SK-N-SH treated with all-trans-retinoic acid at 6 μM for 48 hours (cell line): ENCODE measurements around the gene COL17A1.

ENCODE experiments used
- ATAC-seq: fragments of 200-7000 bp; cut with Tn5 transposase; 3 replicates; pipeline ENCODE4 v1.9.1; 2020; ENCODE audit warnings: mild to moderate bottlenecking, moderate library complexity
- ARNTL ChIP-seq: fragments of 450-650 bp; formaldehyde crosslinking; IDR thresholded peaks from 2 replicates; pipeline ENCODE4 v1.5.0; 2020; ENCODE audit warnings: low read depth, mild to moderate bottlenecking, moderate library complexity, borderline replicate concordance
- BACH2 ChIP-seq: fragments of 250-450 bp; sonication (Bioruptor Pico); IDR thresholded peaks from 2 replicates; pipeline ENCODE4 v1.9.0; 2021; ENCODE audit warnings: mild to moderate bottlenecking, borderline replicate concordance
- CREB5 ChIP-seq: fragments of 250-450 bp; sonication (Bioruptor Pico); IDR thresholded peaks from 2 replicates; pipeline ENCODE4 v1.5.1; 2020; ENCODE audit warnings: low read depth, mild to moderate bottlenecking, moderate library complexity
- CSDC2 ChIP-seq: fragments of 250-450 bp; sonication (Bioruptor Pico); IDR thresholded peaks from 2 replicates; pipeline ENCODE4 v1.5.0; 2020; ENCODE audit warnings: mild to moderate bottlenecking, moderate library complexity
- CSRNP3 ChIP-seq: fragments of 250-450 bp; sonication (Bioruptor Pico); IDR thresholded peaks from 2 replicates; pipeline ENCODE4 v1.5.1; 2021; ENCODE audit warnings: mild to moderate bottlenecking, moderate library complexity
- ESRRG ChIP-seq: fragments of 250-450 bp; sonication (Bioruptor Pico); IDR thresholded peaks from 2 replicates; pipeline ENCODE4 v1.6.1; 2021; ENCODE audit warnings: mild to moderate bottlenecking
- GLIS3 ChIP-seq: fragments of 250-450 bp; sonication (Bioruptor Pico); IDR thresholded peaks from 2 replicates; pipeline ENCODE4 v1.5.0; 2020; ENCODE audit warnings: mild to moderate bottlenecking, moderate library complexity
- ISL1 ChIP-seq: fragments of 250-450 bp; sonication (Bioruptor Pico); IDR thresholded peaks from 2 replicates; pipeline ENCODE4 v2.1.2; 2022; ENCODE audit warnings: mild to moderate bottlenecking, moderate library complexity
- OSR1 ChIP-seq: fragments of 250-450 bp; sonication (Bioruptor Pico); IDR thresholded peaks from 2 replicates; pipeline ENCODE4 v1.8.0; 2022; ENCODE audit warnings: moderate library complexity, mild to moderate bottlenecking, inconsistent platforms
- PATZ1 ChIP-seq: fragments of 250-450 bp; sonication (Bioruptor Pico); IDR thresholded peaks from 2 replicates; pipeline ENCODE4 v1.8.0; 2020; ENCODE audit warnings: mild to moderate bottlenecking, moderate library complexity, borderline replicate concordance
- SNAI2 ChIP-seq: fragments of 250-450 bp; sonication (Bioruptor Pico); IDR thresholded peaks from 2 replicates; pipeline ENCODE4 v1.5.0; 2020; ENCODE audit warnings: mild to moderate bottlenecking, moderate library complexity
- TOX ChIP-seq: fragments of 250-450 bp; sonication (Bioruptor Pico); IDR thresholded peaks from 2 replicates; pipeline ENCODE4 v1.8.0; 2021; ENCODE audit warnings: mild to moderate bottlenecking, moderate library complexity, borderline replicate concordance
- TSHZ2 ChIP-seq: fragments of 250-450 bp; sonication (Bioruptor Pico); IDR thresholded peaks from 2 replicates; pipeline ENCODE4 v1.5.0; 2020; ENCODE audit warnings: mild to moderate bottlenecking, moderate library complexity
- ZC3H10 ChIP-seq: fragments of 250-450 bp; sonication (Bioruptor Pico); IDR thresholded peaks from 2 replicates; pipeline ENCODE4 v1.5.1; 2021; ENCODE audit warnings: mild to moderate bottlenecking, moderate library complexity
- ZFP3 ChIP-seq: fragments of 250-450 bp; sonication (Bioruptor Pico); IDR thresholded peaks from 2 replicates; pipeline ENCODE4 v1.5.0; 2020; ENCODE audit warnings: mild to moderate bottlenecking, moderate library complexity
- ZNF565 ChIP-seq: fragments of 450-650 bp; formaldehyde crosslinking; conservative IDR thresholded peaks from 2 replicates; pipeline ENCODE4 v1.5.0; 2020; ENCODE audit warnings: low read depth, mild to moderate bottlenecking, moderate library complexity
- ZNF70 ChIP-seq: fragments of 450-650 bp; formaldehyde crosslinking; IDR thresholded peaks from 2 replicates; pipeline ENCODE4 v1.5.0; 2020; ENCODE audit warnings: mild to moderate bottlenecking, moderate library complexity
- ZNF8 ChIP-seq: fragments of 450-650 bp; formaldehyde crosslinking; IDR thresholded peaks from 2 replicates; pipeline ENCODE4 v1.5.0; 2020; ENCODE audit warnings: mild to moderate bottlenecking, moderate library complexity
- TF ChIP-seq, protein P1 (sequence below): fragments of 250-450 bp; sonication (Bioruptor Pico); IDR thresholded peaks from 2 replicates; pipeline ENCODE4 v1.8.0; 2021; ENCODE audit warnings: low read depth, mild to moderate bottlenecking, moderate library complexity, borderline replicate concordance

The COL17A1 gene

DNA sequence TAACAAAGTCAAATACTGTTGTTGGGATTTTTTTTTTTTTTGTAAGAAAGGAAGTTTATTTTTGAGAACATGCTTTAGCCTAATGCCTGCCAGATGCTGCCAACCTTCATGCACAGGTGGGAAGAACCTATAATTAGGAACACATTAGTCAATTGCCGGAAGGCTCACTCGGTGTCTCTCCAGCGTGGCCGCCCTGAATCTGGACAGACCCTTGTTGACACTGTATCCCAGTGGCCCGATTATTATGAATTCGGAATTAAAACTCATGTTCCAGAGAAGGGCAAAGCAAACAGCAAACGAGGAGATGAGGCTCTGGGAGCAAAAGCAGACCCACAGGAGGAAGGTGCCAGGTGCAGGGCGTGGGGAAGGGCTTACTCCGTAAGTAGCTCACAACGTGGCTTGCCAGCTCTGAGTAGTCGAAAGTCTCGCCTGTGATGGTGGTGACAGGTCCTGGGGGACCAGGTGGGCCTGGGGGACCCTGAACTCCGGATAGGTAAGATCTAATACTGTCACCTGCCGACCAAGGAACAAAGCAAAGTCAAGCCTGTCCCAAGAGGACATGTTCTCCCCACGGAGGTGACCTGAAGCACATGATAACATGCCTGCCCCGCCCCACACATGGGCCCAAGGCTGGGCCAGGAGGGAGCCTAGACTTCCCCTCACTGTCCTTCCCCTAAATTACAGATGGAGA, 48.3 kb downstream of the COL17A1 start:
- no peak for ATAC-seq
- TF ChIP-seq, protein P1, sequence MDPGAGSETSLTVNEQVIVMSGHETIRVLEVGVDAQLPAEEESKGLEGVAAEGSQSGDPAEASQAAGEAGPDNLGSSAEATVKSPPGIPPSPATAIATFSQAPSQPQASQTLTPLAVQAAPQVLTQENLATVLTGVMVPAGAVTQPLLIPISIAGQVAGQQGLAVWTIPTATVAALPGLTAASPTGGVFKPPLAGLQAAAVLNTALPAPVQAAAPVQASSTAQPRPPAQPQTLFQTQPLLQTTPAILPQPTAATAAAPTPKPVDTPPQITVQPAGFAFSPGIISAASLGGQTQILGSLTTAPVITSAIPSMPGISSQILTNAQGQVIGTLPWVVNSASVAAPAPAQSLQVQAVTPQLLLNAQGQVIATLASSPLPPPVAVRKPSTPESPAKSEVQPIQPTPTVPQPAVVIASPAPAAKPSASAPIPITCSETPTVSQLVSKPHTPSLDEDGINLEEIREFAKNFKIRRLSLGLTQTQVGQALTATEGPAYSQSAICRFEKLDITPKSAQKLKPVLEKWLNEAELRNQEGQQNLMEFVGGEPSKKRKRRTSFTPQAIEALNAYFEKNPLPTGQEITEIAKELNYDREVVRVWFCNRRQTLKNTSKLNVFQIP: no peak
- TF ChIP-seq ESRRG (no peak), PATZ1 (CRISPR knock-in tag) (no peak), BACH2 (CRISPR knock-in tag) (no peak), GLIS3 (CRISPR knock-in tag) (no peak), ZC3H10 (no peak), TSHZ2 (no peak), SNAI2 (CRISPR knock-in tag) (no peak), TOX (CRISPR knock-in tag) (no peak), OSR1 (no peak), ZNF565 (CRISPR knock-in tag) (no peak), CSDC2 (CRISPR knock-in tag) (no peak), ZNF8 (no peak), ZFP3 (CRISPR knock-in tag) (no peak), ISL1 (CRISPR knock-in tag) (no peak), CSRNP3 (CRISPR knock-in tag) (no peak)

GRCh38 chr10:104036518-104037260, 49.0 kb downstream of the COL17A1 start:
- no peak for ATAC-seq
- no peak for TF ChIP-seq ZNF8
- no peak for TF ChIP-seq ARNTL (CRISPR knock-in tag)
- TF ChIP-seq CREB5 (CRISPR knock-in tag): no peak
- TF ChIP-seq, protein P1: no peak
- no peak for TF ChIP-seq ZFP3 (CRISPR knock-in tag)
- TF ChIP-seq ZNF70: no peak
- TF ChIP-seq, all 23 proteins: peak for 0

- no peak; the same call in 2 of the 3 replicates for ATAC-seq
- TF ChIP-seq ARNTL (CRISPR knock-in tag) (no peak), GLIS3 (CRISPR knock-in tag) (no peak), CREB5 (CRISPR knock-in tag) (no peak), CSRNP3 (CRISPR knock-in tag) (no peak), PATZ1 (CRISPR knock-in tag) (no peak)
Measured at GRCh38 chr10:104036069-104036384, 49.7 kb downstream of the COL17A1 start.
